Keratinocyte (primary cell): Measurements from ENCODE around the gene LETMD1. TPM values are rescaled to one million over a fixed set of nuclear protein-coding genes. Genes with fewer than 3 reads are reported as not detected.

Experiments used
- DNase-seq: peaks from one replicate; pipeline ENCODE4 v3.0.0-alpha.2; 2011; ENCODE audit warnings: low read depth, missing footprints, low spot score
- FAIRE-seq: peaks from 2 replicates; lab custom pipeline; 2011; peaks lifted over from hg19 to GRCh38; lab: Jason Lieb, UNC
- H2AFZ ChIP-seq: 2 replicates; pipeline ENCODE4 v1.6.0; 2012; ENCODE audit warnings: low read length, control low read depth, inconsistent platforms; ENCODE audit not compliant: control insufficient read depth
- H3K27ac ChIP-seq: 2 replicates; pipeline ENCODE4 v1.5.1; 2011; ENCODE audit warnings: low read length; ENCODE audit not compliant: control insufficient read depth, insufficient read depth
- H3K27me3 ChIP-seq: 3 replicates; pipeline ENCODE4 v1.6.0; 2011; ENCODE audit warnings: low read length; ENCODE audit not compliant: control insufficient read depth, insufficient read depth; ENCODE audit errors: extremely low read depth
- H3K36me3 ChIP-seq, 2 experiments: 2 replicates in 1 of 2; 3 replicates in 1 of 2; pipeline ENCODE4 v1.5.1; 2011; ENCODE audit warnings: low read length in 2 of 2, mild to moderate bottlenecking in 1 of 2; ENCODE audit not compliant: control insufficient read depth in 2 of 2, insufficient read depth in 2 of 2; ENCODE audit errors: extremely low read depth in 1 of 2
- H3K4me1 ChIP-seq: 3 replicates; pipeline ENCODE4 v1.5.1; 2011; ENCODE audit warnings: low read length; ENCODE audit not compliant: control insufficient read depth, insufficient read depth; ENCODE audit errors: extremely low read depth
- H3K4me2 ChIP-seq: 3 replicates; pipeline ENCODE4 v1.6.0; 2011; ENCODE audit warnings: low read depth, low read length; ENCODE audit not compliant: control insufficient read depth, insufficient read depth; ENCODE audit errors: extremely low read depth
- H3K4me3 ChIP-seq, 3 experiments: fragments of 200-600 bp in 1 of 3; sonication (generic) in 1 of 3; 2 replicates in 2 of 3; 3 replicates in 1 of 3; pipeline ENCODE4 v1.5.1; 2011 to 2016; ENCODE audit warnings: low read length in 3 of 3, mild to moderate bottlenecking in 3 of 3, control low read depth in 2 of 3, inconsistent platforms in 1 of 3, low read depth in 1 of 3, mixed read lengths in 1 of 3, mixed run types in 1 of 3, moderate library complexity in 1 of 3; ENCODE audit not compliant: control insufficient read depth in 2 of 3, insufficient read depth in 2 of 3; ENCODE audit errors: extremely low read depth in 1 of 3
- H3K79me2 ChIP-seq: 2 replicates; pipeline ENCODE4 v1.6.0; 2012; ENCODE audit warnings: low read length; ENCODE audit not compliant: control insufficient read depth, insufficient read depth
- H3K9ac ChIP-seq: 3 replicates; pipeline ENCODE4 v1.6.0; 2011; ENCODE audit warnings: low read length; ENCODE audit not compliant: control insufficient read depth, insufficient read depth; ENCODE audit errors: extremely low read depth
- H3K9me1 ChIP-seq: 3 replicates; pipeline ENCODE4 v1.6.0; 2011; ENCODE audit warnings: low read length; ENCODE audit not compliant: control insufficient read depth, insufficient read depth; ENCODE audit errors: extremely low read depth
- H3K9me3 ChIP-seq: 2 replicates; pipeline ENCODE4 v1.5.1; 2012; ENCODE audit warnings: low read depth, low read length; ENCODE audit not compliant: control insufficient read depth
- H4K20me1 ChIP-seq: 3 replicates; pipeline ENCODE4 v1.6.0; 2011; ENCODE audit warnings: low read length; ENCODE audit not compliant: control insufficient read depth, insufficient read depth; ENCODE audit errors: extremely low read depth
- CTCF ChIP-seq, 3 experiments: IDR thresholded peaks in 1 of 3; conservative IDR thresholded peaks in 1 of 3; optimal IDR thresholded peaks in 1 of 3; 2 replicates in 2 of 3; 3 replicates in 1 of 3; pipeline versions ENCODE3 to v1.5.1; 2011; ENCODE audit warnings: low read length in 3 of 3, mild to moderate bottlenecking in 3 of 3, moderate library complexity in 2 of 3, control low read depth in 1 of 3, inconsistent platforms in 1 of 3; ENCODE audit not compliant: insufficient read depth in 2 of 3; ENCODE audit errors: extremely low read depth in 1 of 3
- EZH2 ChIP-seq: IDR thresholded peaks from one replicate; pipeline ENCODE4 v1.6.1; 2012; ENCODE audit warnings: inconsistent platforms, mild to moderate bottlenecking, low read length, moderate library complexity
- dilution Hi-C: fragments of 300-500 bp; cut with MboI; formaldehyde crosslinking; loops from one replicate; pipeline ENCODE4 v1.7.0; 2020; ENCODE audit warnings: low sequenced_read_pairs; ENCODE audit not compliant: extremely low pct_ligation_motif_present
- polyA plus RNA-seq, 5 experiments: library from polyadenylated mRNA; depleted of rRNA in 3 of 5; stranded (reverse) in 3 of 5; stranded (forward) in 1 of 5; unstranded in 1 of 5; fragments of >200 nt; gene quantifications; 1 replicate in 1 of 5; 2 replicates in 3 of 5; 3 replicates in 1 of 5; pipeline versions ENCODE4 v1.2.1 to v1.2.3, GENCODE V29; 2011 to 2012; ENCODE audit warnings: missing spikeins in 2 of 5, low read depth in 1 of 5, low replicate concordance in 1 of 5

The LETMD1 gene
- polyA plus RNA-seq, 1 donor (not counting 4 experiments of a cell fraction or from before 2014, with no cell fraction given): 51.1 TPM

GRCh38 chr12:51080136-51080535 lies 32.0 kb downstream of the LETMD1 start:
- FAIRE-seq: no peak
- H4K20me1 ChIP-seq: no peaks in the 10 kb centered on the region
- no peak overlapping the region for H3K27ac ChIP-seq

GRCh38 chr12:51081421-51081820 lies 33.3 kb downstream of the LETMD1 start:
- peaks cover 11% of the 10 kb centered on the region for H3K4me1 ChIP-seq
- H3K9me1 ChIP-seq: peaks cover 3% of the 10 kb centered on the region
- no peaks in the 10 kb centered on the region for H3K27me3 ChIP-seq
- dilution Hi-C loops: no loop called here
- H3K4me3 ChIP-seq: no peak overlapping the region
- no peak overlapping the region for H3K4me2 ChIP-seq
- DNase-seq (no peak), FAIRE-seq (no peak)
- peaks cover 39% of the 10 kb centered on the region for H3K79me2 ChIP-seq
- no peak overlapping the region for H3K27ac ChIP-seq
- no peak overlapping the region for H2AFZ ChIP-seq
- no peaks in the 10 kb centered on the region for H3K9me3 ChIP-seq
- TF ChIP-seq EZH2 (no peak), CTCF (optimal IDR thresholded peaks at IDR 0.05 in 1 of 3, IDR thresholded peaks at IDR 0.05 in 1 of 3, conservative IDR thresholded peaks at IDR 0.05 in 1 of 3; ENCODE audit: extremely low read depth in 1 of 3, insufficient read depth in 2 of 3, low read length in 3 of 3) (no peak)
- H4K20me1 ChIP-seq: no peaks in the 10 kb centered on the region
- no peak overlapping the region for H3K9ac ChIP-seq
- H3K36me3 ChIP-seq: peaks cover 0 to 5% of the 10 kb centered on the region in 2 experiments

More at GRCh38 chr12:51080136-51080535, 32.0 kb downstream of the LETMD1 start:
- H3K9me1 ChIP-seq: no peaks in the 10 kb centered on the region
- peaks cover 4 to 7% of the 10 kb centered on the region in 2 experiments for H3K36me3 ChIP-seq
- peaks cover 11% of the 10 kb centered on the region for H3K4me1 ChIP-seq
- peaks cover 42% of the 10 kb centered on the region for H3K79me2 ChIP-seq
- no peaks in the 10 kb centered on the region for H3K9me3 ChIP-seq
- DNase-seq: no peak
- H3K4me3 ChIP-seq: no peak overlapping the region
- no peak overlapping the region for H3K4me2 ChIP-seq
- no peak overlapping the region for H2AFZ ChIP-seq
- H3K9ac ChIP-seq: no peak overlapping the region
- TF ChIP-seq EZH2 (no peak), CTCF (optimal IDR thresholded peaks at IDR 0.05 in 1 of 3, IDR thresholded peaks at IDR 0.05 in 1 of 3, conservative IDR thresholded peaks at IDR 0.05 in 1 of 3; ENCODE audit: extremely low read depth in 1 of 3, insufficient read depth in 2 of 3, low read length in 3 of 3) (no peak)
- dilution Hi-C loops: no loop called here
- H3K27me3 ChIP-seq: no peaks in the 10 kb centered on the region
